ENCODE results near the gene RDH11. TPM values are rescaled to one million over a fixed set of nuclear protein-coding genes. Genes with fewer than 3 reads are reported as not detected.
A peak's percentile ranks its signal among the peaks of the same experiment; 100 is the strongest.

The RDH11 gene
- total and polyA plus RNA-seq, 2 donors (not counting 3 experiments of a cell fraction or from before 2014, with no cell fraction given) = 79.8 to 93.2 TPM

GRCh38 chr14:67636361-67636919 is 59.1 kb downstream of the RDH11 start:
- TF ChIP-seq JUN (IDR thresholded peaks at IDR 0.05; ENCODE audit: borderline replicate concordance, insufficient read depth, insufficient read length, low read depth) (no peak), EZH2 (IDR thresholded peaks at IDR 0.05; ENCODE audit: borderline replicate concordance, low read depth, low read length, severe bottlenecking) (no peak)
- dilution Hi-C loops (cut with MboI; ENCODE audit: extremely low pct_ligation_motif_present, low sequenced_read_pairs) = no loop called here
- no peaks in the 10 kb centered on the region for H4K20me1 ChIP-seq (replicated peaks; ENCODE audit: control insufficient read depth, extremely low read depth, insufficient read depth, low read length)
- H3K27ac ChIP-seq (ENCODE audit: insufficient read depth, low read depth, low read length) = no peak overlapping the region
- no peaks in the 10 kb centered on the region for H3K79me2 ChIP-seq (ENCODE audit: control insufficient read depth, insufficient read depth, low read length)
- no TSS peak for BruUV-seq (replicated peaks)
- H3K4me1 ChIP-seq (ENCODE audit: control insufficient read depth, extremely low read depth, insufficient read depth, low read length) = no peaks in the 10 kb centered on the region
- FAIRE-seq (no peak), DNase-seq (ENCODE audit: low read depth, low spot score) (peak; percentile 8)
- H3K27me3 ChIP-seq (ENCODE audit: control insufficient read depth in 2 of 2, insufficient read depth in 2 of 2, low read length in 2 of 2) = no peaks in the 10 kb centered on the region
- no peak overlapping the region for H3K4me2 ChIP-seq (ENCODE audit: insufficient read depth, low read length)
- no peak overlapping the region for H2AFZ ChIP-seq (ENCODE audit: low read depth, low read length)
- ChIA-PET CTCF (interaction anchor here (0.9 to 4.5 kb wide), 4 partner anchors 14 to 32 kb away, joined by 3 to 20 read pairs (median 6); partner anchors contain the start of gene ARG2), POLR2A (no interaction called here)
- no peak overlapping the region for H3K4me3 ChIP-seq (replicated peaks in 1 of 3; ENCODE audit: insufficient read depth in 1 of 3, low read depth in 1 of 3, low read length in 3 of 3)
- H3K36me3 ChIP-seq (ENCODE audit: control insufficient read depth in 2 of 2, extremely low read depth in 1 of 2, insufficient read depth in 2 of 2, low read length in 2 of 2) = no peaks in the 10 kb centered on the region
- H3K9ac ChIP-seq (replicated peaks; ENCODE audit: extremely low read depth, insufficient read depth, low read length) = no peak overlapping the region
- no peaks in the 10 kb centered on the region for H3K9me1 ChIP-seq (replicated peaks; ENCODE audit: control insufficient read depth, extremely low read depth, insufficient read depth, low read length)
- intact Hi-C loops (cut with micrococcal nuclease) = no loop called here
- H3K9me3 ChIP-seq (replicated peaks; ENCODE audit: control insufficient read depth, insufficient read depth, low read length) = no peaks in the 10 kb centered on the region

GRCh38 chr14:67633451-67634147 is 62.0 kb downstream of the RDH11 start:
- Histone ChIP-seq H3K79me2 (ENCODE audit: control insufficient read depth, insufficient read depth, low read length) (no peaks in the 10 kb centered on the region), H3K4me2 (ENCODE audit: insufficient read depth, low read length) (no peak overlapping the region), H3K9ac (replicated peaks; ENCODE audit: extremely low read depth, insufficient read depth, low read length) (no peak overlapping the region), H3K36me3 (ENCODE audit: control insufficient read depth in 2 of 2, extremely low read depth in 1 of 2, insufficient read depth in 2 of 2, low read length in 2 of 2) (no peaks in the 10 kb centered on the region), H4K20me1 (replicated peaks; ENCODE audit: control insufficient read depth, extremely low read depth, insufficient read depth, low read length) (no peaks in the 10 kb centered on the region), H3K9me3 (replicated peaks; ENCODE audit: control insufficient read depth, insufficient read depth, low read length) (no peaks in the 10 kb centered on the region), H3K4me1 (ENCODE audit: control insufficient read depth, extremely low read depth, insufficient read depth, low read length) (no peaks in the 10 kb centered on the region), H3K9me1 (replicated peaks; ENCODE audit: control insufficient read depth, extremely low read depth, insufficient read depth, low read length) (no peaks in the 10 kb centered on the region), H3K4me3 (replicated peaks in 1 of 3; ENCODE audit: insufficient read depth in 1 of 3, low read depth in 1 of 3, low read length in 3 of 3) (no peak overlapping the region), H2AFZ (ENCODE audit: low read depth, low read length) (no peak overlapping the region), H3K27me3 (ENCODE audit: control insufficient read depth in 2 of 2, insufficient read depth in 2 of 2, low read length in 2 of 2) (no peaks in the 10 kb centered on the region), H3K27ac (ENCODE audit: insufficient read depth, low read depth, low read length) (no peak overlapping the region)
- dilution Hi-C loops (cut with MboI; ENCODE audit: extremely low pct_ligation_motif_present, low sequenced_read_pairs) (no loop called here), intact Hi-C loops (cut with micrococcal nuclease) (no loop called here)
- DNase-seq (ENCODE audit: low read depth, low spot score) (no peak), FAIRE-seq (no peak)
- no TSS peak for BruUV-seq (replicated peaks)
- ChIA-PET CTCF (interaction anchor here (1.0 to 3.0 kb wide), 4 partner anchors 11 to 34 kb away, joined by 3 to 10 read pairs (median 7); no protein-coding TSS in a partner anchor), POLR2A (no interaction called here)
- TF ChIP-seq POLR2A (IDR thresholded peaks at IDR 0.05; ENCODE audit: low read depth, low read length) (no peak), JUN (IDR thresholded peaks at IDR 0.05; ENCODE audit: borderline replicate concordance, insufficient read depth, insufficient read length, low read depth) (no peak), CTCF (IDR thresholded peaks at IDR 0.05; ENCODE audit: extremely low read depth in 1 of 2, insufficient read depth in 1 of 2, low read depth in 1 of 2, low read length in 2 of 2) (no peak), POLR2AphosphoS5 (IDR thresholded peaks at IDR 0.05; ENCODE audit: insufficient read depth, low read depth, low read length) (no peak), EZH2 (IDR thresholded peaks at IDR 0.05; ENCODE audit: borderline replicate concordance, low read depth, low read length, severe bottlenecking) (no peak), MAX (IDR thresholded peaks at IDR 0.05; ENCODE audit: insufficient read depth, insufficient read length) (no peak), MYC (IDR thresholded peaks at IDR 0.05; ENCODE audit: low read depth, low read length) (no peak), GATA2 (IDR thresholded peaks at IDR 0.05; ENCODE audit: insufficient read depth, insufficient read length, low read depth, low read length) (no peak), FOS (IDR thresholded peaks at IDR 0.05; ENCODE audit: borderline replicate concordance, insufficient read depth, low read length) (no peak)

Data from endothelial cell of umbilical vein (primary cell).